Renal cortical epithelial cell (primary cell): ENCODE results near the gene PYURF. TPM values are rescaled to one million over a fixed set of nuclear protein-coding genes. Genes with fewer than 3 reads are reported as not detected.

Experiments
- DNase-seq: peaks from one replicate; pipeline ENCODE4 v3.0.0-alpha.2; 2011; ENCODE audit warnings: low read depth
- total RNA-seq: library from RNA; depleted of rRNA; stranded (reverse); fragments of >200 nt; gene quantifications from 2 replicates; pipeline ENCODE4 v1.2.3, GENCODE V29; 2014

The PYURF gene, protein sequence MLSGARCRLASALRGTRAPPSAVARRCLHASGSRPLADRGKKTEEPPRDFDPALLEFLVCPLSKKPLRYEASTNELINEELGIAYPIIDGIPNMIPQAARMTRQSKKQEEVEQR
- total RNA-seq, result 23.3 and 44.2 TPM in 2 replicates

DNA sequence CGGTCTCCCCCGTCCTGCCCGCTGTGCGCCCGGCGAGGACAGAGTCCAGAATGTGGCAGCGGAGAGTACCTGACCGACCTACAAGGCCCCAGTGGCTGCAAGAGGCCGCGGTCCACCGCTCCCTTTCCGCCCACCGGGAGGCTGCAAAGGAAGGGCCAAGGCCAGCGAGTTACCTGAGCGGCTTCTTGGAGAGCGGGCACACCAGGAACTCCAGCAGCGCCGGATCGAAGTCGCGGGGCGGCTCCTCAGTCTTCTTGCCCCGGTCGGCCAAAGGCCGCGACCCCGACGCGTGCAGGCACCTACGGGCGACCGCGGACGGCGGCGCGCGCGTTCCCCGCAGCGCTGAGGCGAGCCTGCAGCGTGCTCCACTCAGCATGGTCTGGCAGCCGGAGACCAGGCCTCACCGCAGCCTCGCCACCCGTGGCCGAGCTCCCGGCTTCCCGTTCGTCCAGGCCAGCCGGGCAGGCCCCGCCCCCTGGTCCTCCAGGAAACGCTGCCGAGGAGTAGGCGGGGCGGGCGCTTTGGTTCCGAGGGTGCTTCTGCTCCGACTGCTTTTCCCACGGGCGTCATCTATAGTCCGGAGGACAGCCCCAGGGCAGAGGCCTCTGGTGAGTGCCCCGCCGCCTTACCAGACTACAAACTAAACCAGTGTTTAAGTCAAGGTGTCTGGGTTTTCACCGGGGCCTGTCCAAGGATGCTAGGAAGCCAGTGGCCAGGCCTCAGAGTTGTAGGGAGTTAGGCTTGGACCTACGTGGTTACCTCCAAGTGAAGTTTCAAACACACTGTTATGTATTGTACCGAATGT is at the start of gene PYURF:
Gene PYURF, minus strand, starts transcription at position 452 of the 805 bp plus-strand sequence. Its CDS starts 76 bp downstream, at position 376.
- DNase-seq, result peak; percentile 80

DNA sequence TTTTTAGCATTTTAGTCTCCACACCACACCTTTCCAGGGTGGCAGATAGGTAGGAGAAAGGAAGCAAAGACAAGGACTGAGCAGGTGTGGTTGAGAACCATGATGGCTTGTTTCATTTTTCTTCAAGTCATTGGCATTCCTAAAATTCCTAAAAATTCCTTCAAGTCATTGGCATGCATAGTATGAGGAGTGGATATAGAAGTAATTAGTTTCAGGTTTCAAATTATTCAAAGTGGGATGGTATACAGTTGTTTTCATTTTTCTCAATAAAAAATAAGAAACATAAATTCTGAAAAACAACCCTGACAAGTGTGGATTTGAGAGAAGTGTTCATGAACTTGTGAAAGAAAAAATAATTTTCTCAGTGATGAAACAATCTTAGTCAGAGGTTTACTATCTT is 46.4 kb upstream of the PYURF start:
- DNase-seq, result no peak

DNA sequence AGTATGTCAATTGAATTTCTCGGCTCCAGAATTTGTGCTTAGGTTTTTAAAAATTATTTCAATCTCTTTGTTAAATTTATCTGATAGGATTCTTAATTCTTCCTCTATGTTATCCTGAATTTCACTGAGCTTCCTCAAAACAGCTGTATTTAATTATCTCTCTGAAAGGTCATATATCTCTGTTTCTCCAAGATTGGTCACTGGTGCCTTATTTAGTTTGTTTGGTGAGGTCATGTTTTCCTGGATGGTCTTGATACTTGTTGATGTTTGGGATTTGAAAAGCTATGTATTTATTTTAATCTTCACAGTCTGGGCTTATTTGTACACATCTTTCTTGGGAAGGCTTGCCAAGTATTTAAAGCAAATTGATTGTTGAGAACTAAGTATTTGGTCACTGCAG is 44.0 kb upstream of the PYURF start:
- DNase-seq, result no peak

DNA sequence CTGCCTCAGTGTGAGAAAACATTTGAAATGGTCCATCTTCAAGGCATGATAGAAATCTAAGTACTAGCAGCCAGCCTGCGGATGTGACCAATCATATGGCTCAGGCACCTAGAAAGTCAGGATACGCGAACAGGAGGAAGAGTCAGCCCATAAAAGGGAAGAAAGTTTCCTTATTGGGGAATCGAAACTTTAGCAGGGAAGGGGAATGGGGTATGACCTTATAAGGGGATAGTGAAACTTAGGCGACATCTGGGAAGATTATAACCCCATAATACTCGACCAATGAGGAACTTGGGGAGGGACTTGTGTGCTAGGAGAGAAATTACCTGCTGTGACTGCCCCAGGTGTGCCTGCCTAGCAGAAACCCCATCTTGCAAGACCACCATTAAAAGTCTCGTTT is 26.2 kb upstream of the PYURF start:
- no peak for DNase-seq

DNA sequence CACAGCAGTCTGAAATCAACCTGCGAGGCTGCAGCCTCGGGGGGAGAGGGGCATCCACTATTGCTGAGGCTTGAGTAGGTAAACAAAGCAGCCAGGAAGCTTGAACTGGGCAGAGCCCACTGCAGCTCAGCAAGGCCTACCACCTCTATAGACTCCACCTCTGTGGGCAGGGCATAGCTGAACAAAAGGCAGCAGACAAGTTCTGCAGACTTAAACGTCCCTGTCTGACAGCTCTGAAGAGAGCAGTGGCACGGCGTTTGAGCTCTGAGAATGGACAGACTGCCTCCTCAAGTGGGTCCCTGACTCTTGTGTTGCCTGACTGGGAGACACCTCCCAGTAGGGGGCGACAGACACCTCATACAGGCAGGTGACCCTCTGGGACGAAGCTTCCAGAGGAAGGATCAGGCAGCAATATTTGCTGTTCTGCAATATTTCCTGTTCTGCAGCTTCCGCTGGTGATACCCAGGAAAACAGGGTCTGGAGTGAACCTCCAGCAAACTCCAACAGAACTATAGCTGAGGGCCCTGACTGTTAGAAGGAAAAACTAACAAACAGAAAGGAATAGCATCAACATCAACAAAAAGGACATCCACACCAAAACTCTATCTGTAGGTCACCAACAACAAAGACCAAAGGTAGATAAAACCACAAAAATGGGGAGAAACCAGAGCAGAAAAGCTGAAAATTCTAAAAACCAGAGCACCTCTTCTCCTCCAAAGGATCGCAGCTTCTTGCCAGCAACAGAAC is 15.9 kb upstream of the PYURF start:
- DNase-seq, result peak; percentile 51

DNA sequence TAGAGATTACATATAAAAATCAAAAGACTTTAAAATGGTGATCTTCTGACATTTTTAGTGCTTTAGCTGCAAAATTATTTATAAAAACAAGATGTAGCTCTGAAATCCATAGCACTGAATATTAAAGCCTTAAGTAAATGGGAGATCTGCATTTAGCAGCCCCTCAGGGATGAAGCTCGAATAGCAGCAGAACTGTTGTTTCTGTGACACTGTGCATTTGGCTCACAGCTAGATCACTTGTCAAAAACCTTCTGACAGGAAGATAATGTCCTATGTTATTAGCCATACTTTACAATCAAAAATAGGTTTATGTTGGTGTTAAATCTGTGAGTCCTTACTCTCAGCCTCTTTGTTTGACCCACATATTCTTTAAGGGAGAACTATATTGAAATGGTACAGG is 14.1 kb upstream of the PYURF start:
- no peak for DNase-seq

DNA sequence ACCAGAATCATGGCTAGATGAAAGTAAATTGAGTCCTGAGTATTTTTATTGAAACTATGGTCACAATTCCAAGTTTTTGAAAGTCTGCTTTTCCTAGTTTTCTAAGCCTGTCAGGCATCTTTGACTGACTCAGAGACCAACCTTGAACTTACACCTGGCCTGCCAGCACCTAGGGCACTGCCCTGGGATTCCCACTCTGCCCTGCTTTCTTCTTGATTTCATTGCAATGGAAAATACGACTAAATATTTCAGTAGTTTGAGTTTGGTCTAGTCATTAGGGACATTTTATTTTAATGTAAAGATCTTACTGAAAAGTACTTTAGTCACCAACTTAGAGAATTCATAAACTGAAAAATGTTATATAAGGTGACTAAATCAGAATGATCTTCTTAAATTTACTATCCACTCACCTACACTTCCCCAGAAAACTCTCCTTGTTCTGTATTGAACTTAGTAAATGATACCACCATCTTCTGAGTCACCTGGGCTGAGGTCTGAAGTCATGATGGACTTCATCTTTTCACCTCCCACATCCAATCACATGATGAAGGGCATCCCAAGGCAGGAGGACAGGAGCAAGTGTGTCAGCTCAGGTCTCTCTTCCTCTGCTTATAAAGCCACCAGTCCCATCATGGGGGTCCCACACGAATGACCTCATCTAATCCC is 11.6 kb upstream of the PYURF start:
- DNase-seq, result no peak

DNA sequence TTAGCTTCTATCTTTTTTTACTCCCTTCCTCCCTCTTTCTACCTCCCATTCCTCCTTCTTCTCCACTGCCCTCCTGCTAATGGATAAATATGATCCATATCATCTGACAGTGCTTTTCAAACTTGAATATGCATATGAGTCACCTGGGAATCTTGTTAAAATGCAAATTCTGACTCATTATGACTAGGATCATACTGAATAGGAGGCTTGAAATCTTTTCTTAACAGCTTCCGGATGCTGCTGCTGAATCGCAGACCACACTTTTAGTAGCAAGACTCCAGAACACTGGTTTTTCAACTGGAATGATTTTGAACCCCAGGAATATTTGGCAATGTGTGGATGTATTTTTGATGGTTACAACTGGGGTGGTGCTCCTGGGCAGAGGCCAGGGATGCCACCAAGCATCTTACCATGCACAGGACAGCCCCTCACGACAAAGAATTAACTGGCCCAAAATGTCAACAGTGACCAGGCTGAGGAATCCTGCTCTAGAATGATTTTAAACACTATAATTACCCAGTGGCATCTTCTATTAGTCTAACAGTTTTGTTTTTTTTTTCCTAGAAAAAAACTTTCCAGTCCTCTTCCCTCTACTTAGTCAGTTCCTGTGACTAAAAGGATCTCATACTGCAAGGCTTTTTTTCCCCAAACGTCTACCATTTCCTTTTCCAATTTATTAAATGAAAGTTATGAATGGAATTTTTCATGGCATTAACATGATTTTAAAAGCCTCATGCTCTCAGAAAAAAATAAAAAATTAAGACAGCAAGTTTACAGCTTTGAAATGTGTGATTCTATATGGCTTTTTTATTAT is 10.6 kb upstream of the PYURF start:
- peak; percentile 85 for DNase-seq

DNA sequence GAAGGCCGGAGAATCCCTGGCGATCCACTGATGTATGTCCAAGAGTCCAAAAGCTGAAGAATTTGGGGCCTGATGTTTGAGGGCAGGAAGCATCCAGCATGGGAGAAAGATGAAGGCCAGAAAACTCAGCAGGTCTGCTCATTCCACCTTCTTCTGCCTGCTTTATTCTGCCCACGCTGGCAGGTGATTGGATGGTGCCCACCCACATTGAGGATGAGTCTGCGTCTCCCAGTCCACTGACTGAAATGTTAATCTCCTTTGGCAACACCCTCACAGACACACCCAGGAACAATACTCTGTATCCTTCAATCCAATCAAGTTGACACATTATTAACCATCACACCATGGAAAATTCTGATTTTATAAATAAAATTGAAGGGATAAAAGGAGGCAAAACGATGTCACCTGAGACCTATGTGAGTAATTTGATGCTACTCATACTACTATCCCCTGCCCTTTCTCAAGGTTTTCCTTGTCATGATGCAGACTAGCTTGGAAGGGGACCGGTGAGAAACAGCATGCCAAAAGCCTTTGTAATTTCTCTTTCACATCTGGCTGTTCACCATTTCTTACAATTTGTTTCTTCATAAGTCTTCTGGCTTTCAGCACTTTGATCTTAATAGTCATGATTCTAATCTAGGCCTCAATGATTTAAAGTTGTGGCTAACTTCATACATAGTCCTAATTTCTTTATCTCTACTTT is 9.7 kb upstream of the PYURF start:
- no peak for DNase-seq

DNA sequence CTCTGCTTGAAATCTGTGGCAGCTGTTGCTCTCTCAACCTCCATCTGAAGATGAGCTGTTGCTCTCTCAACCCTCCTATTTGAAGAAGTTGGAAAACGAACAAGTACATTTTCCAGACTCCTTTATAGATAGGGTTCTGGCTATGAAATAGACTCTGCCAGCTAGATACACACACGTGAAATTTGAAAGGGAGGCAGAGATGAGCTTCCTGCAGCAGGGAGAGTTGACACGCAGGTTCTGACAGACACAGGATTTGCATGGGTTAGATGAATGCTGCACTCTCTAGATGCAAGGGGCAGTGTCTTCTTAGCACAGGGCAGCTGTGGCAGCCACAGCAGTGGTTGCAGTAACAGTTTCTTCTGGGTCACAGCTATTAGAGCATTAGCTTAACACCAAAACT is 8.0 kb upstream of the PYURF start:
- no peak for DNase-seq

DNA sequence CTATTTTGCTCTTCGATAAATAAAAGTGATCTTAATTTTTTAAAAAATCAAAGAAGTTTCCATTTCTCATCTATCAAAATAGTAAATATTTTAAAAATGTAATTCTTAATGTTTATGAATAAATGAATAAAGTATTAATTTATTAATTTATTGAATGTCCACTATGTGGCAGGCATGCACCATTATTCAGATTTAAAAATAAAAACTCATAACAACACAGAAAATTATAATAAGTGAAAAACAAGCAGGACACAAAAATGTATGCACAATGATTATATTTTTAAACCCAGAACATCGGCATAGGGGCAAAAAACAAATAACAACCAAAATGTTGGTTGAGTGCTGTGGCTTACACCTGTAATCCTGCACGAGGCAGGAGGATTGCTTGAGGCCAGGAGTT is 5.3 kb upstream of the PYURF start:
- no peak for DNase-seq

DNA sequence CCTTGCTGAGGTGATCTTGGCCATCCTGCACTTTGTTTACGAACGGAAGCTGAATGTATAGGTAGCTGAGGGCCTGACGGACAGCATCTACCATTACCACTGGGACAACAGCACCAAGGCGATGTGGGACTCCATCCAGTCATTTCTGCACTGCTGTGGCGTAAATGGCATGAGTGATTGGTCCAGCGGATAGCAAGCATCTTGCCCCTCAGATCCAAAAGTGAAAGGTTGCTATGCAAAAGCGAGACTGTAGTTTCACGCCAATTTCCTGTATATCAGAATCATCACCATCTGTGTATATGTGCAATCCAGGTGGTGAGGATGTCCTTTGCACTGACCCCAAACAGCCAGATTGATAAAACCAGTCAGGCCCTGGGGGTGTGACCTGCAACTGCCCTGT is 4.2 kb upstream of the PYURF start:
- no peak for DNase-seq

DNA sequence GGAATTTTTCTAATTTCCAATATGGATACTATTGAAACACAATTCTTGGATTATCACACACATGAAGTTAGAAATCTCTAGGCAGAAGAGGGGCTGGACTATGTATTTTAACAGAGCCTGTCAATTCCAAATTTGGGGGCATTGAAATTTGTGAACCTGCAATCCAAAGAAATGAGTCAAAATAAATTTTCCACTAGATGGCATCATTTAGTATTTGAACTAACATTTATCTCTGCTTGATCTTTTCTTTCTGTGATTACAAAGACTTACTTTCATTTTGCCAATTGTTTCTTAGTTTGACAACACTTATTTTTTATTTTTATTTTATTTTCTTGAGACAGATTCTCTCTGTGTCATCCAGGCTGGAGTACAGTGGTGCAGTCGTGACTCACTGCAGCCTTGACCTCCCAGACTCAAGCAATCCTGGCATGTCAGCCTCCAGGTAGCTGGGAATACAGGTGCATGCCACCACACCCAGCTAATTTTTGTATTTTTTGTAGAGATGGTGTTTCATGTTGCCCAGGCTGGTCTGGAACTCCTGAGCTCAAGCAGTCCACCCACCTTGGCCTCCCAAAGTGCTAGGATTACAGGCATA is 2.7 kb upstream of the PYURF start:
- DNase-seq, result peak; percentile 45

DNA sequence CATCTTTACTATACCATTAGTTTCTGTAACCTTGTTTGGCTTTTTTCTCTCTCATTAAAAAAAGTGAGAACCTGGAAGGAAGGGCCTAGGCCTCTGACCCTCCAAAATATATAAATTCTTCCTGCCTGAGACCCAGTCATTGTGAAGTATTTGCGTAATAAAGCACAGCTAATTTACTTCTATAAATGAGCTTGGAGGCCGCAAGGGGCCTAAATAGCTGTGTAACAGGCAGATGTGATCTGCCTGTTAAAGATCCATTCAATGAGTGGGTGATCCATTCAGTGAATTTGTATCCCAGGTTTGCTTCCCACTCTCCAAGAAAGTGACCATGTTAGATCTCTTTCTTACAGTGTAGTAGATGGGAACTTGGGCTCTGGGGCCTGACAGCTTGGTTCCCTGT is 595 bp upstream of the PYURF start:
- DNase-seq, result peak; percentile 15

DNA sequence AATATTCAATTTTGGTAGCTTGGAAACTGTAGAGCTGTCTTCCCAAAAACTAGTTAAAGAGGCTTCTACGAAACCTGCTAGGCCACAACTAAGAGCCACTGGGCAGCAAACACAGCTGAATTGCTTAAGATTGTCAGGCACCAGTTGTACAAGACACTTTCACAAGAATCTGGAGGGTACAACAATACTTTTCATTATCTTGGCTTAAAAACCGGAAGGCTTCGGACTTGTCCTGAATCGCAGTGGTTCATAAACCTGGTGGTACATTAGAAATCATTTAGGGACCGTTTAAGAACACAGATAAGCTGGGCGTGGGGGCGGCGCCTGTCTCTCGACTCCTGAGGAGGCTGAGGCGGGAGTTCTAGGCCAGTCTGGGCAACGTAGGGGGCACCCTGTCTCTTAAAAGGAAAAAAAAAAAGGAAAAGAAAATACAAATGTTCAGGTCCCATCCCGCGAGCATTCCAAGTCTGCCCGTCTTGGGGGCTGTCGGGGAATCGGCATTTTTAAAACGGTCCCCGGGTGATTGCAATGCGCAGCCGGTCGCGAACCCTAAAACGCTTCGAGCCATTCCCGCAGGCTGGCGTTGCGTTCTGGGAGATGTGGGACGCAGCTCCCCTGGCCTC is 763 bp downstream of the PYURF start:
- DNase-seq, result peak; percentile 23

DNA sequence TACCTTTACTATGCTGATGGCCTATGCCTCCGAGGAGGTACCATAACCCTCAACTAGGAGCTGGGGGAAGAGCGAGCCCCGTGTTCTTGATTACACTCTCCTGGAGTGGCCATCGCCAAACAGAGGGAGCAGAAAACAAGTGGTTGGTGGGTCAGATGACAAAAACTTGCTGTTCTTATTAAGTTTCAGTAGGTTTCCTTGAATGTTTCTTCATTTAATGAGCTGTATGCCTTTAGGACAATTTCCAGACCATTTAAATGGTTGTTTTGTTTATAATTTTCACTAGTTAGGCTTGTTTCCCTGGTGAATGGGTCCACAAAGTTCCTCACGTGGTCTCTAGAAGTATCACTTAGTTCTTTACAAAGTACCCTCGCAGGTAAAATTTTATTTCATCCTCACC is 4.7 kb downstream of the PYURF start:
- no peak for DNase-seq

DNA sequence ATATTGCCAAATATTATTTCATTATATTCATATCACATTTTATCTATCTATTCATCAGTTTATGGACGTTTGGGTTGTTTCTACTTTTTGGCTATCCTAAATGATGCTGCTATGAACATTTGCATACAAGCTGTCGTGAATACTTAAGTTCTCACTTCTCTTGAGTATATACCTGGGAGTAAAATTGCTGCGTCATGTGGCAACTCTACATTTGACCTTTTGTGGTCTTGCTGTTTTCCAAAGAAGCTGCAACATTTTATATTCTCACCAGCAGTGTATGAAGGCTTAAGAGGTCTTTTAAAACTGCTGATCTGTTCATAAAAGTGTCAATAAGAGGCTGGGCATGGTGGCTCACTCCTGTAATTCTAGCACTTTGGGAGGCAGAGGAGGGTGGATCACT is 5.8 kb downstream of the PYURF start:
- no peak for DNase-seq

DNA sequence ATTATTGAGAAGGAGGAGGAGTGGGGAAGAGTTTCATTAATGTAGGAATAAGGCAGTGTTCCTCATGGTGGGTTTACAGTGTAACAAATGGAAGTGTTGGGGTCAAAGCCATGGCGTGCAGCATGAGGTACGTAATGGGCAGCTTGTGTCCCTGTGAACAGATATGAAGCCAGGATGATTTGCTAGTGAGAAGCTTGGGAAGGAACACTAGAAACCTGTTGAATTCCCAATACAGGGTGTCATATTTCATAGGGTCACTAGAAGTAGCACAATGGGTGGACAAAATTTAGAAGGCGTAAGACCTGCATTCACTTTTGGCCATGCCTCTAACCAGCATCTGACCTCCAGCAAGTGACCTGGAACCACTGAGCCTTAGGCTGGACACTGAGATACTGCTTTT is 6.8 kb downstream of the PYURF start:
- DNase-seq, result no peak

DNA sequence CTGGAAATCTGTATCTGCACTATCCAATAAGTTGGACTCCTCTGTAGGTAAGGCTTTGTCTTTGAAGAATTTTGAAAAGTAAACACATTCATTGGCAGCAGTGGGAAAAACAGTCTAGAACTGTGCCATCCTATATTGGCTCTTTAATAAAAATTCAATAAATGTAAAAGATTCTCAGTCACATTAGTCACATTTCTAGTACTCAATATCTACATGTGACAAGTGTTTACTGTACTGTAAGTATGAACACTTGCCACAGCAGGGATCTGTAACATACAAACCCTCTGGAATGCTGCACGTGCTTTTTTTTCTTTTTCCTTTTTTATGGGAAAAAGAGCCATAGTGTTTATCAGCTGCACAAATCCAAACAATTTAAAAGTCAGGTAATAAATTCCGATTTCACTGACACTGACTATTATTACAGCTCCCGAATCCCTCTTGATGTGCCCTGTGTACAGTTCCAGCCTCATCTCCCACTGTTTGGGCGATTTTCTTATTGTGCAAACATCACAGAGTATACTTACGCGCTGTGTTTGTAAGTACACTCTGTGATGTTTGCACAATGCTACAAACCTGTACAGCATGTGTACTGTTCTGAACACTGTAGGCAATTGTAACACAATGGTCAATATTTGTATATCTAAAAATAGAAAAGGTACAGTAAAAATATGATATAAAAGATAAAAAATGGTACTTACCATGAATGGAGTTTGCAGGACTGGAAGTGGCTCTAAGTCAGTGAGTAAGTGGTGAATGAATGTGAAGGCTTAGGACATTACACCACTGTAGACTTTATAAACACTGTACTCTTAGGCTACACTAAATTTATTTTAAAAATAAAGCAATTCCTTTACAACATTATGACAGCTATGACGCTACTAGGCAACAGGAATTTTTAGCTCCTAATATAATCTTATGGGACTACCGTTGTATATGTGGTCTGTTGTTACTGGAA is 8.7 kb downstream of the PYURF start:
- DNase-seq, result no peak
